ENCODE data around the gene SCYL3.
A peak's percentile ranks its signal among the peaks of the same experiment; 100 is the strongest.
"Not testable (repeated sequence)": the region's sequence is repeated elsewhere in the genome, so short reads cannot be mapped to it uniquely, and the experiment has no call there.

The SCYL3 gene

DNA sequence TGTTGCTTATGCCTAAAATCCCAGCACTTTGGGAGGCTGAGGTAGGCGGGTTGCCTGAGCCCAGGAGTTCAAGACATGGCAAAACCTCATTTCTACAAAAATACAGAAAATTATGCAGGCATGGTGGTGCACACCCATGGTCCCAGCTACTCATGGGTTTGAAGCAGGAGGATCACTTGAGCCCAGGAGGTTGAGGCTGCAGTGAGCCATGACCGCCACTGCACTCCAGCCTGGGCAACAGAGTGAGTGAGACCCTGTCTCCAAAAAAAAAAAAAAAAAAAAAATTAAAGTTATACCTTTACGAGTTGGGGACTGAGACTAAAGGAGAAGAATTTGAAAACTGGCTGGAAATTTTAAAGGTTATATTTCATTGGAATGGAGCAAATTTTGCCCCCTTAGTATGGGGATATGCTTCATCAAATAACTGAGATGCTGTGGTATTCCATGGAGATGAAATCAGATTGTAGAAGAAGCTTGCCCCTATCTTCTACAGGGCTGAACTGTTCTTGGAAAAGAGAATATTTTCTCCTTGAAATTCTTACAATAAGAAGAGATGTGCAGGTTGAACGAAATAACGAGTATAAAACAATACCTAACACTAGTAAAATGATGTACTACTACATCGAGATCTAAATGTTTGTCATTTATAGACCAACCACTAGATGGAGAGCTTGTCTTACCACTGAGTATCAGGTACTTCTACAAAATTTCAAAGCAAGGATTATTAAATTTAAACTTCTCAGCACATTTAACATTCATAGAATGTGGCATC is 34.9 kb upstream of the SCYL3 start:
- TF ChIP-seq, protein P1, sequence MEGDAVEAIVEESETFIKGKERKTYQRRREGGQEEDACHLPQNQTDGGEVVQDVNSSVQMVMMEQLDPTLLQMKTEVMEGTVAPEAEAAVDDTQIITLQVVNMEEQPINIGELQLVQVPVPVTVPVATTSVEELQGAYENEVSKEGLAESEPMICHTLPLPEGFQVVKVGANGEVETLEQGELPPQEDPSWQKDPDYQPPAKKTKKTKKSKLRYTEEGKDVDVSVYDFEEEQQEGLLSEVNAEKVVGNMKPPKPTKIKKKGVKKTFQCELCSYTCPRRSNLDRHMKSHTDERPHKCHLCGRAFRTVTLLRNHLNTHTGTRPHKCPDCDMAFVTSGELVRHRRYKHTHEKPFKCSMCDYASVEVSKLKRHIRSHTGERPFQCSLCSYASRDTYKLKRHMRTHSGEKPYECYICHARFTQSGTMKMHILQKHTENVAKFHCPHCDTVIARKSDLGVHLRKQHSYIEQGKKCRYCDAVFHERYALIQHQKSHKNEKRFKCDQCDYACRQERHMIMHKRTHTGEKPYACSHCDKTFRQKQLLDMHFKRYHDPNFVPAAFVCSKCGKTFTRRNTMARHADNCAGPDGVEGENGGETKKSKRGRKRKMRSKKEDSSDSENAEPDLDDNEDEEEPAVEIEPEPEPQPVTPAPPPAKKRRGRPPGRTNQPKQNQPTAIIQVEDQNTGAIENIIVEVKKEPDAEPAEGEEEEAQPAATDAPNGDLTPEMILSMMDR (IDR thresholded peaks at IDR 0.05; ENCODE audit: low read length, missing control alignments), result peak; percentile 70
- peak; percentile 77 for DNase-seq (ENCODE audit: low read depth)
- no peak overlapping the region for H3K4me3 ChIP-seq (replicated peaks; ENCODE audit: low read depth, low read length)

DNA sequence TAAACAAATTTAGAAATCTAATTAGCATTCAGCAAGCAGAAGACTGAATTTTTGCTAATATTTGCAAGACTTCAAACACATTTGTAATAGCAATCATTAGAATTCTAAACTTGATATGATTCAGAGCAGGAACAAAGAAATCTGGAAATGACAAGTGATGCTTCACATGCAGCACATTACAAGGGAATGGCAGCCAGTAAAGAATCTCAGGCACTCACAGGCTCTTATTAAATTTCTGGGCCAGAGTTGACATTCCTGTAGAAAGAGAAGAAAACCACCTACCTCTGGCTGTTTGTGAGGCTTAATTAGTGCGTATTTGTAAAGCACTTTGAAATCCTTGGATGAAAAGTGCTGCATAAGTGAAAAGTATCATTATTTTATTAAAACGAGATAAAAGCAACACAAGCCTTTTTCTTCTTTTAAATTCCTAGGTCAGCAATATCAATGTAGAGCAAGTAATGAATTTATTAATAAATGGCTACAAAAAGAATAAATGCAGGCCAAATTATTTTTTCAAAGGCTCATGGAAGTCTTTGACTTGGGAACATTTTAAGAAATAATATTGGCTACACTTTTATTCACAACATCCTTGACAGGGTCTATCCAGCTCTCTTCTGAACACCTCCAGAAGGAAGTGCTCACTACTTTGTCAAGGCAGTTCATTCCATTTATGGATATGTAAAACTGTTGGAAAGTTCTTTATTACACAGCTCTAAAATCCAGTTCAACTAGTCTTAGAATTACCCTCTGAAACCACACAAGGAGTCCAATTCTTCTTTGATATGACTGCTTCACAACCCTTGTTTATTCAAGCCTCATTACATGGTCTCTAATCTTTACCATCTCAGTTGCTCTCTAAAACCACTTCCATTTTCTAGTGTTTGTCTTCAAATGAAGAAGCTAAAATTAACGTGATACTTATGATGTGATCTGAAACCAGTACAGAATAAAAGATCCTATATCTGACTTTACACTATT is 32.1 kb upstream of the SCYL3 start:
- no peak for DNase-seq (ENCODE audit: low read depth)
- H3K4me3 ChIP-seq (replicated peaks; ENCODE audit: low read depth, low read length), result no peak overlapping the region
- TF ChIP-seq, protein P1 (IDR thresholded peaks at IDR 0.05; ENCODE audit: low read length, missing control alignments), result no peak

DNA sequence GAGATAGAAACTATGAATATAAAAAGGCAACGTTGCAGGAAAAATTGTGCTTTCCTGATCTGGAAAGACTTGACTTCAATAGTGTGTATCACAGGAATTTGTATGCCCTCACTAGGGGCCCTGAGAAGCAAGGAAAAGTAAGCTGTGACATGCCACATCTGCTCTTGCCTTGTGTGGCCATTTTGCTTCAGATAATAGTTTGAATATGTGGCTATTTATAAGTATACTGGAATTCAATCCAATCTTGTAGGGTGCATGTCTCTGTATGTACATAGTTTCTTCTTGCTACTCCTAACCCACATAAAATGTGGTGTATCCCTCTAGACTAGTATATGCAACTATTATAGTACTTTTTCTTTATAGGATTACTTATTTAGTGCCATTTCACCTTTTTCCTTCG is 31.1 kb upstream of the SCYL3 start:
- H3K4me3 ChIP-seq (replicated peaks; ENCODE audit: low read depth, low read length), result no peak overlapping the region
- TF ChIP-seq, protein P1 (IDR thresholded peaks at IDR 0.05; ENCODE audit: low read length, missing control alignments), result no peak
- no peak for DNase-seq (ENCODE audit: low read depth)

DNA sequence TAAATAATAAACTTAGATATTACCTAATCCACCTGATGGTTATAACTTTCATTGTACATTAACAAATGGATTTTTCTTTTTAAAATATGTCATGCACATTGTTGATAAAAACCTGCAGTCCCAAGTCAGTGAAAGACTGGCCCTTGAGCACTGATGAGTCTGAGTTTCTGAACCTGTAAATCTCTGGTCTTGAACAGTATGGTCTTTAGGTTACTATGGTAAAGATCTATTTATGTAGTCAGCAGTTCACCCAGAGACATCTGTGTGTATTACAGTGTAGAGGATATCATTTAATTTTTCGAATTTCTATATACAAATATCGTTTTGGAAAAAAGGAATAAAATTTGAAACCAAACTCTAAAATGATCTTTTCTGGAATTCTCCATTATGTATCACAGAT is 30.4 kb upstream of the SCYL3 start:
- TF ChIP-seq, protein P1 (IDR thresholded peaks at IDR 0.05; ENCODE audit: low read length, missing control alignments), result no peak
- no peak for DNase-seq (ENCODE audit: low read depth)

DNA sequence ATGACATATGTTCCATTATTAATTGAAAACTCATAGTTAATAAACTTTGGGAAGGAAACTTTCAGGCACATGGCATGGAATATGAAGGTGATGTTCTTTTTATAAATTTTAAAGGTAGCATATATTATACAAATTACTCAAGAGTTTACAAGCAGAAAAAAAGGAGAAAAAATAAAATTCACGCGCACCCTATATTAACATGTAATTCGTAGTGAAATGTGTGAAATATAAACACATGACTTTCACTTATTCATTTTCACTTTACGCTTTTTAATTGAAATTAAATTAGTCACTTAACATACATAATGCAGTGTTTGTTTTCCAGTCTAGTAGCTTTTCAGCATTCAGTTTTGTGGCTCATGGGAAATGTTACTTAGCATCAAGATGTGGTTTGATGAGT is 27.4 kb upstream of the SCYL3 start:
- H3K4me3 ChIP-seq (replicated peaks; ENCODE audit: low read depth, low read length), result no peak overlapping the region
- TF ChIP-seq, protein P1 (IDR thresholded peaks at IDR 0.05; ENCODE audit: low read length, missing control alignments), result no peak
- DNase-seq (ENCODE audit: low read depth), result no peak

More for the DNA sequence above, 30.4 kb upstream of the SCYL3 start:
- no peak overlapping the region for H3K4me3 ChIP-seq (replicated peaks; ENCODE audit: low read depth, low read length)

DNA sequence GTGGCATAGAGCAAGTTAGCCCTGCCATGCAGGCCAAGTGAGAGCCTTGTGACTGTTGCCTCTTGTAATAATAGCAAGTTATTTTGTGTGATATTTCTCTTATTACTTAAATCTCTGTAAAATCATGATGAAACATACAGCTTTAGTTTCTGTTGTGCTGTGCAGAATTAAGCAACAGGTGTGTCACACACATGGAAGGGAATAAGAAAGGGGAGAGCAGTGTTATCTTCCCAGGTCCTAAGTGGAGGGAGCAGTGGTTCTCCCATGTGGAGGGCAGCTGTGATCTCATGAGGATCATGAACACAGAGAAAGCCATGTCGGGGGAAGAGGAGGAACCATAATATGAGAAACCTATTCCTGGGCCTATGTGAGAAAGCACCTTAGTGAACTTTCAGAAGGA is 25.2 kb upstream of the SCYL3 start:
- DNase-seq (ENCODE audit: low read depth), result no peak
- no peak overlapping the region for H3K4me3 ChIP-seq (replicated peaks; ENCODE audit: low read depth, low read length)
- TF ChIP-seq, protein P1 (IDR thresholded peaks at IDR 0.05; ENCODE audit: low read length, missing control alignments), result no peak

DNA sequence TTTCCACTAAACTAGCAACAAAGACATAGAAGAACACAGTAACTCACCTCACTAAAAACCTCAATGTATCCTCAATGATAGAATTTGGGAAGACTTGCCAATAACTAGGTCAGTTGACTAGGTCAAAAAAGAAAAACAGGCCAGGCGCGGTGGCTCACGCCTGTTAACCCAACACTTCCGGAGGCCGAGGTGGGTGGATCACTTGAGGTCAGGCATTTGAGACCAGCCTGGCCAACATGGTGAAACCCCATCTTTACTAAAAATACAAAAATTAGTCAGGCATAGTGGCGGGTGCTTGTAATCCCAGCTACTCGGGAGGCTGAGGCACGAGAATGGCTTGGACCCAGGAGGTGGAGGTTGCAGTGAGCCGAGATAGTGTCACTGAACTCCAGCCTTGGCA is 24.5 kb upstream of the SCYL3 start:
- DNase-seq (ENCODE audit: low read depth); H3K4me3 ChIP-seq (replicated peaks; ENCODE audit: low read depth, low read length): not testable (repeated sequence)

Measured in fibroblast of pulmonary artery (primary cell).